Left ventricle myocardium inferior (tissue), 1 donor: Measurements from ENCODE around the gene PPP6R2. TPM values are rescaled to one million over a fixed set of nuclear protein-coding genes. Genes with fewer than 3 reads are reported as not detected.
A peak's percentile ranks its signal among the peaks of the same experiment; 100 is the strongest.
"Not testable (repeated sequence)": the region's sequence is repeated elsewhere in the genome, so short reads cannot be mapped to it uniquely, and the experiment has no call there.

ENCODE experiments used
- DNase-seq: peaks from one replicate; pipeline ENCODE4 v3.0.0-alpha.2; 2020
- H3K27ac ChIP-seq: fragments of 200-600 bp; replicated peaks from 2 replicates; pipeline ENCODE4 v1.8.0; 2021
- H3K27me3 ChIP-seq: fragments of 200-600 bp; 2 replicates; pipeline ENCODE4 v1.8.0; 2021; ENCODE audit warnings: low read depth
- H3K36me3 ChIP-seq: fragments of 200-600 bp; 2 replicates; pipeline ENCODE4 v1.8.0; 2021
- H3K4me1 ChIP-seq: fragments of 200-600 bp; 2 replicates; pipeline ENCODE4 v1.8.0; 2021
- H3K4me3 ChIP-seq: fragments of 200-600 bp; 2 replicates; pipeline ENCODE4 v1.8.0; 2021; ENCODE audit warnings: mild to moderate bottlenecking, moderate library complexity
- H3K9me3 ChIP-seq: fragments of 200-600 bp; replicated peaks from 2 replicates; pipeline ENCODE4 v1.8.0; 2021
- CTCF ChIP-seq: fragments of 200-600 bp; IDR thresholded peaks from 2 replicates; pipeline ENCODE4 v1.8.0; 2021; ENCODE audit warnings: antibody characterized with exemption, mild to moderate bottlenecking, borderline replicate concordance
- intact Hi-C: fragments of 100-400 bp; cut with micrococcal nuclease; formaldehyde crosslinking; loops from one replicate; pipeline ENCODE4 v1.11.0; 2022
- total RNA-seq: library from RNA; stranded (reverse); fragmentation: NEBNext Ultra II Directional; extraction: Animal tissue kit (Norgen Biotek cat#: 25700); gene quantifications from one replicate; pipeline ENCODE4 v1.2.1, GENCODE V29; 2021
- donor health status: DM: no; HTN: yes; CAD: no; lungs with severe emphysema.

The PPP6R2 gene
- total RNA-seq, 1 donor from 2014 or later: 38.6 TPM

GRCh38 chr22:50326956-50327710 lies 16.0 kb upstream of the PPP6R2 start, which contains the start of gene DENND6B:
TSS of gene DENND6B (minus strand) at chr22:50327012. CDS start at chr22:50326988, 24 bp downstream.
- TF ChIP-seq CTCF: peak; percentile 68
- peak within 1 kb of the TSS; percentile 96 for H3K27ac ChIP-seq
- H3K36me3 ChIP-seq: no peaks in the 10 kb centered on the region
- peak within 1 kb of the TSS; percentile 93 for H3K4me3 ChIP-seq
- H3K9me3 ChIP-seq: no peaks in the 10 kb centered on the region
- H3K27me3 ChIP-seq: no peaks in the 10 kb centered on the region
- peaks cover 19% of the 10 kb centered on the region for H3K4me1 ChIP-seq
- DNase-seq: peak; percentile 85
- intact Hi-C loops: loop anchor here (5.0 kb wide), 1 partner anchor 55 kb away; the partner anchor contains the start of gene MAPK11

DNA sequence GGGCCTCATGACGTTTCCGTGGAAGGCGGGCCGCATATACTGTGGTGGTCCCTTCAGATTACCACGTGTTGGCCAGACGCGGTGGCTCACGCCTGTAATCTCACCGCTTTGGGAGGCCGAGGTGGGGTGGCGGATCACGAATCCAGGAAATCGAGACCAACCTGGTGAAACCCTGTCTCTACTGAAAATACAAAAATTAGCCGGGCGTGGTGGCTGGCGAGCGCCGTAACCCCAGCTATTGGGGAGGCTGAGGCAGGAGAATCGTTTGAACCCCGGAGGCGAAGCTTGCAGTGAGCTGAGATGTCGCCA lies 15.5 kb upstream of the PPP6R2 start:
- no peak for DNase-seq
- intact Hi-C loops: loop anchor here (5.0 kb wide), 1 partner anchor 55 kb away; the partner anchor contains the start of gene MAPK11
- no peaks in the 10 kb centered on the region for H3K36me3 ChIP-seq
- H3K27ac ChIP-seq: peak overlapping the region; percentile 96
- peak overlapping the region; percentile 93 for H3K4me3 ChIP-seq
- peaks cover 19% of the 10 kb centered on the region for H3K4me1 ChIP-seq
- H3K9me3 ChIP-seq: no peaks in the 10 kb centered on the region
- no peak for TF ChIP-seq CTCF
- H3K27me3 ChIP-seq: no peaks in the 10 kb centered on the region

DNA sequence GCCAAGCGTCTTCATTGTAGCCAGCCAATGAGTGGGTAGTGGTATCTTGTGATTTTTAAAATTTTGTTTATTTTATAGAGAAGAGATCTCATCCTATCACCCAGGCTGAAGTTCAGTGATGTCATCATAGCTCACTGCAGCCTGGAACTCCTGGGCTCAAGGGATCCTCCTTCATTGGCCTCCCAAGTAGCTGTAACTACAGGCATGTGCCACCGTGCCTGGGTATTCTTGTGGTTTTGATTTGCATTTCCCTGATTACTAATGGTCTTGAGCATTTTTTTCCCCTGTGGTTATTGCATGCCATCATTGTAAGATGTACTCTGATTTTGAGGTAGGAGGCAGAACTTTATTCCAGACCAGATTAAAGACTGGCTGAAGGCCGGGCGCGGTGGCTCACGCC lies 13.9 kb upstream of the PPP6R2 start:
- no peak for DNase-seq
- Histone ChIP-seq H3K9me3 (no peaks in the 10 kb centered on the region), H3K27ac (no peak overlapping the region), H3K4me3 (no peak overlapping the region), H3K27me3 (no peaks in the 10 kb centered on the region), H3K4me1 (peaks cover 19% of the 10 kb centered on the region), H3K36me3 (no peaks in the 10 kb centered on the region)
- intact Hi-C loops: loop anchor here (5.0 kb wide), 1 partner anchor 57 kb away; the partner anchor contains the start of gene MAPK11
- no peak for TF ChIP-seq CTCF

- H3K27me3 ChIP-seq, DNase-seq, H3K9me3 ChIP-seq, H3K4me3 ChIP-seq, H3K36me3 ChIP-seq, H3K27ac ChIP-seq, intact Hi-C loops, H3K4me1 ChIP-seq: not testable (repeated sequence)
These were observed 8.7 kb upstream of the PPP6R2 start for GRCh38 chr22:50334433-50334832.

DNA sequence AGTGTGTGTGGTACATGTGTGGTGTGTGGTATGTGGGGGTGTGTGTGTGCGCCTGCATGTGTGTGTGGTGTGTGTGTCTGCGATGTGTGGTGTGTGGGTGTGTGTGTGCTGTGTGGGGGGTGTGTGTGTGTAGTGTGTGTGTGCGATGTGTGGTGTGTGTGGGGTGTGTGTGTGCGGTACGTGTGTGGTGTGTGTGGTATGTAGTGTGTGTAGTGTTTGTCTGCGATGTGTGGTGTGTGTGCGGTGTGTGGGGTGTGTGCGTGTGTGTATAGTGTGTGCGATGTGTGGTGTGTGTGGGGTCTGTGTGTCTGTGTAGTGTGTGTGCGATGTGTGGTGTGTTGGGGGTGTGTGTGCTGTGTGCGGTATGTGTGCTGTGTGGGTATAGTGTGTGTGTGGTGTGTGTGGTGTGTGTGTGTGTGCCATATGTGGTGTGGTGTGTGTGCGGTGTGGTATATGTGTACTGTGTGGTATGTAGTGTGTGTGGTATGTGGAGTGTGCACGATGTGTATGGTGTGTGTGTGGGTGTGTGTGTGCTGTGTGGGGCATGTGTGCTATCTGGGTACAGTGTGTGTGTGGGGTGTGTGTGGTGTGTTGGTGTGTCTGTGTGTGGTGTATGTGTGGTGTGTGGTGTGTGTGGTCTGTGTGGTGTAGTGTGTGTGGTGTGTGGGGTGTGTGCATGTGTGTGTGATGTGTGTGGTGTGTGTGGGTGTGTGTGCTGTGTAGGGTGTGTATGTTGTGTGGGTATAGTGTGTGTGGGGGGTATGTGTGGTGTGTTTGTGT lies 5.7 kb upstream of the PPP6R2 start:
- TF ChIP-seq CTCF: no peak
- Histone ChIP-seq H3K36me3 (no peaks in the 10 kb centered on the region), H3K4me1 (peaks cover 5% of the 10 kb centered on the region), H3K4me3 (no peak overlapping the region), H3K27ac (no peak overlapping the region), H3K9me3 (no peaks in the 10 kb centered on the region), H3K27me3 (no peaks in the 10 kb centered on the region)
- intact Hi-C loops: no loop called here
- DNase-seq: no peak
